Measurements from ENCODE around the gene PRKAG1.

The PRKAG1 gene

GRCh38 chr12:49054524-49054923, 35.9 kb upstream of the PRKAG1 start:
- no peak overlapping the region for H3K4me3 ChIP-seq (ENCODE audit: low read depth, low read length)
- no peak for DNase-seq (ENCODE audit: low read depth)
- in situ Hi-C loops (cut with HindIII; ENCODE audit: low sequenced_read_pairs) = no loop called here
- TF ChIP-seq CTCF (IDR thresholded peaks at IDR 0.05; ENCODE audit: low read depth, low read length, missing control alignments) = no peak

- no peak overlapping the region for H3K4me3 ChIP-seq (ENCODE audit: low read depth, low read length)
- in situ Hi-C loops (cut with HindIII; ENCODE audit: low sequenced_read_pairs) = no loop called here
- no peak for TF ChIP-seq CTCF (IDR thresholded peaks at IDR 0.05; ENCODE audit: low read depth, low read length, missing control alignments)
- DNase-seq (ENCODE audit: low read depth) = no peak
Observed at GRCh38 chr12:49054096-49054495, 35.5 kb upstream of the PRKAG1 start.

- no peak overlapping the region for H3K4me3 ChIP-seq (ENCODE audit: low read depth, low read length)
- no peak for DNase-seq (ENCODE audit: low read depth)
- in situ Hi-C loops (cut with HindIII; ENCODE audit: low sequenced_read_pairs) = no loop called here
- TF ChIP-seq CTCF (IDR thresholded peaks at IDR 0.05; ENCODE audit: low read depth, low read length, missing control alignments) = no peak
Observed at GRCh38 chr12:49052451-49053208, 34.1 kb upstream of the PRKAG1 start.

- no peak for DNase-seq (ENCODE audit: low read depth)
- in situ Hi-C loops (cut with HindIII; ENCODE audit: low sequenced_read_pairs) = no loop called here
- TF ChIP-seq CTCF (IDR thresholded peaks at IDR 0.05; ENCODE audit: low read depth, low read length, missing control alignments) = no peak
- H3K4me3 ChIP-seq (ENCODE audit: low read depth, low read length) = no peak overlapping the region
Observed at GRCh38 chr12:49051777-49052438, 33.3 kb upstream of the PRKAG1 start.

DNA sequence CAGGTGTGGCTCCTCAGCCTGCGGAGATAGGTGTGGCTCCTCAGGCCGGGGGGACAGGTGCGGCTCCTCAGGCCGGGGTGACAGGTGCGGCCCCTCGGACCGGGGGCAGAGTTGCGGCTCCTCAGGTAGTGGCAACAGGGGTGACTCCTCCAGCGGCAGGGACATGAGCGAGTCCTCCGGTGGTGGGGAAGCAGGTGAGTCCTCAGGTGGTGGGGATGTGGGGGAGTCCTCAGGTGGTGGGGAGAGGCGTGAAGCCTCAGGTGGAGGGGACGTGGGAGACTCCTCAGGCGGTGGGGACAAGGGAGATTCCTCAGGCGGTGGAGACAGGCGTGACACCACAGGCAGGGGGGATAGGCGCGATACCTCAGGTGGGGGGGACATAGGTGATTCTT, 32.8 kb upstream of the PRKAG1 start:
- in situ Hi-C loops (cut with HindIII; ENCODE audit: low sequenced_read_pairs) = no loop called here
- no peak for TF ChIP-seq CTCF (IDR thresholded peaks at IDR 0.05; ENCODE audit: low read depth, low read length, missing control alignments)
- DNase-seq (ENCODE audit: low read depth) = no peak
- H3K4me3 ChIP-seq (ENCODE audit: low read depth, low read length) = no peak overlapping the region

DNA sequence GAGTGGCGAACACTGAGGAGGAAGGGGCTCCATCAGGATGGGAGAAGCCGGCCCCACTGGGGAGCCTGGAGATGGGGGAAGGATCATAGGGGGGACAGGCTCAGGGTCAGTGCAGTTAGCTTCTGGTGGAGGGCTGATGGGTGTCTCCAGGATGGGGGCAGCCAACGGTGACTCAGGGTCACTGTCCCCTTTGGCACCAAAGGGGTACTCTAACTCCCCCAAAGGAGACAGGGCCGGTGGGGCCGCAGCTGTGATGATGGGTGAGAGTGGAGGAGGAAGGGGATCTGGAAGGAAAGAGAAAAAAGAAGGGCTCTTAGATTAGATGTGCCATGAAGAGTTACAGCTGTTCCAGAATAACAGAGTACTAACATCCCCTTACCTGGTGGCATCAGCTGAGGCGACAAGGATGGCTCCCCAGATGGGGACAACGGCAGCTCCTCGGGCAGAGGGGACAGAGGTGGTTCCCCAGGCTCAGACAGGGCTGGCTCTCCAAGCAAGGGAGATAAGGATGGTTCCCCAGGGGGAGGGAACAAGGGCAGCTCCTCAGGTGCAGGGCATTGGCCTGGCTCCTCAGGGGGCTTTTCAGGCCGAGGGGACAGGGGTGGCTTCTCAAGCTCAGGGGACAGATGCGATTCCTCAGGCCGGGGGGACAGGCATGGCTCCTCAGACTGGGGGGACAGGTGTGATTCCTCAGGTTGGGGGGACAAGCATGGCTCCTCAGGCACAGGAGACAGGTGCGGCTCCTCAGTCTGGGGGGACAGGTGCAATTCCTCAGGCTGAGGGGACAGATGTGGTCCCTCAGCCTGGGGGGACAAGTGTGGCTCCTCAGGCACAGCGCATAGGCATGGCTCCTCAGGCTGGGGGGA, 32.2 kb upstream of the PRKAG1 start:
- no peak for DNase-seq (ENCODE audit: low read depth)
- H3K4me3 ChIP-seq (ENCODE audit: low read depth, low read length) = no peak overlapping the region
- no peak for TF ChIP-seq CTCF (IDR thresholded peaks at IDR 0.05; ENCODE audit: low read depth, low read length, missing control alignments)
- in situ Hi-C loops (cut with HindIII; ENCODE audit: low sequenced_read_pairs) = no loop called here

All from astrocyte of the cerebellum (primary cell).